HepG2 (cell line): ENCODE measurements around the gene GPR37L1. TPM values are rescaled to one million over a fixed set of nuclear protein-coding genes. Genes with fewer than 3 reads are reported as not detected.

Experiments
- ATAC-seq: fragments of 200-7000 bp; cut with Tn5 transposase; 3 replicates; pipeline ENCODE4 v1.9.1; 2020; ENCODE audit warnings: mild to moderate bottlenecking, moderate library complexity
- BruUV-seq: library from RNA; stranded (reverse); fragments of 400-500 nt; replicated peaks from 2 replicates; lab custom pipeline; 2021; lab: Mats Ljungman, UMichigan
- CTCF ChIA-PET: fragments of 300-600 bp; formaldehyde crosslinking; extraction: SDS; loops from one replicate; lab custom pipeline; 2021; ENCODE audit warnings: low total read pairs, inconsistent platforms, low intra/inter-chr PET ratio; lab: Yijun Ruan, JAX
- POLR2A ChIA-PET: fragments of 350-600 bp; sonication (Branson Sonifier 250); formaldehyde crosslinking; loops from one replicate; lab custom pipeline; 2020; ENCODE audit warnings: antibody characterized with exemption, inconsistent platforms; lab: Yijun Ruan, JAX
- DNase-seq: peaks from one replicate; pipeline ENCODE4 v3.0.0-alpha.2; 2015; ENCODE audit warnings: low spot score
- FAIRE-seq: peaks from 3 replicates; lab custom pipeline; 2011; peaks lifted over from hg19 to GRCh38; lab: Jason Lieb, UNC
- H2AFZ ChIP-seq: one replicate; pipeline ENCODE4 v1.6.1; 2011; ENCODE audit warnings: low read length, inconsistent platforms
- H3K27ac ChIP-seq: fragments of 300-600 bp; 3 replicates; pipeline ENCODE4 v1.8.0; 2011; ENCODE audit warnings: mixed run types, mild to moderate bottlenecking, mixed read lengths, low read length, inconsistent platforms; ENCODE audit not compliant: insufficient read depth; ENCODE audit errors: extremely low read length
- H3K27me3 ChIP-seq, 2 experiments: fragments of 200-600 bp in 1 of 2; 2 replicates in 1 of 2; 3 replicates in 1 of 2; pipeline versions ENCODE4 v1.6.0 to v1.8.0; 2011; ENCODE audit warnings: low read length in 2 of 2, mild to moderate bottlenecking in 2 of 2, moderate library complexity in 2 of 2, inconsistent platforms in 1 of 2; ENCODE audit not compliant: insufficient read depth in 2 of 2, control insufficient read depth in 1 of 2
- H3K36me3 ChIP-seq, 2 experiments: fragments of 200-600 bp in 1 of 2; replicated peaks in 1 of 2; 2 replicates in 1 of 2; 3 replicates in 1 of 2; pipeline versions ENCODE4 v1.5.1 to v1.8.0; 2011; ENCODE audit warnings: low read length in 2 of 2, inconsistent platforms in 1 of 2; ENCODE audit not compliant: insufficient read depth in 2 of 2, control insufficient read depth in 1 of 2
- H3K4me1 ChIP-seq: 2 replicates; pipeline ENCODE4 v1.5.1; 2012; ENCODE audit warnings: low read length, inconsistent platforms; ENCODE audit not compliant: insufficient read depth
- H3K4me2 ChIP-seq: 2 replicates; pipeline ENCODE4 v1.6.0; 2011; ENCODE audit warnings: low read depth, low read length, inconsistent platforms
- H3K4me3 ChIP-seq, 3 experiments: fragments of 200-600 bp in 1 of 3; sonication (generic), shearing (Covaris generic) in 1 of 3; replicated peaks in 1 of 3; 2 replicates each; pipeline ENCODE4 v1.5.1; 2011 to 2016; ENCODE audit warnings: low read length in 3 of 3, inconsistent platforms in 2 of 3, low read depth in 2 of 3, mild to moderate bottlenecking in 2 of 3, control low read depth in 1 of 3, mixed read lengths in 1 of 3; ENCODE audit not compliant: insufficient read depth in 1 of 3
- H3K79me2 ChIP-seq: one replicate; pipeline ENCODE4 v1.6.1; 2011; ENCODE audit warnings: low read length, inconsistent platforms; ENCODE audit not compliant: insufficient read depth
- H3K9ac ChIP-seq: 2 replicates; pipeline ENCODE4 v1.6.0; 2011; ENCODE audit warnings: mild to moderate bottlenecking, low read depth, low read length, inconsistent platforms; ENCODE audit not compliant: insufficient read depth
- H3K9me3 ChIP-seq: 2 replicates; pipeline ENCODE4 v1.5.1; 2012; ENCODE audit warnings: mild to moderate bottlenecking, low read length
- H4K20me1 ChIP-seq: 2 replicates; pipeline ENCODE4 v1.6.0; 2011; ENCODE audit warnings: inconsistent platforms, mild to moderate bottlenecking, low read length, moderate library complexity; ENCODE audit not compliant: insufficient read depth
- CC2D1A ChIP-seq: sonication (generic); formaldehyde crosslinking; IDR thresholded peaks from 2 replicates; pipeline ENCODE4 v1.8.1; 2023; ENCODE audit warnings: mild to moderate bottlenecking, missing genetic modification reagents
- KAT7 ChIP-seq: IDR thresholded peaks from 2 replicates; pipeline ENCODE4 v1.6.1; 2018; ENCODE audit warnings: borderline replicate concordance, missing compliant biosample characterization
- KDM2A ChIP-seq: sonication (generic); formaldehyde crosslinking; IDR thresholded peaks from 2 replicates; pipeline ENCODE4 v1.4.0; 2020; ENCODE audit warnings: low read depth, missing genetic modification reagents, borderline replicate concordance
- MAF1 ChIP-seq: sonication (generic); formaldehyde crosslinking; IDR thresholded peaks from 2 replicates; pipeline ENCODE4 v1.5.0; 2020; ENCODE audit warnings: missing genetic modification reagents, borderline replicate concordance
- NFE2 ChIP-seq: sonication (generic); formaldehyde crosslinking; IDR thresholded peaks from 2 replicates; pipeline ENCODE4 v1.4.0; 2020; ENCODE audit warnings: missing genetic modification reagents
- NFE2L1 ChIP-seq: sonication (generic); formaldehyde crosslinking; IDR thresholded peaks from 2 replicates; pipeline ENCODE4 v1.4.0; 2020; ENCODE audit warnings: missing genetic modification reagents, mild to moderate bottlenecking, borderline replicate concordance
- RAD21 ChIP-seq: fragments of 450-650 bp; formaldehyde crosslinking; IDR thresholded peaks from 2 replicates; pipeline ENCODE4 v1.5.0; 2020; ENCODE audit warnings: mild to moderate bottlenecking
- ZMAT3 ChIP-seq: sonication (generic); formaldehyde crosslinking; conservative IDR thresholded peaks from 2 replicates; pipeline ENCODE4 v1.7.0; 2021; ENCODE audit warnings: missing genetic modification reagents
- ZNF263 ChIP-seq: sonication (generic); formaldehyde crosslinking; IDR thresholded peaks from 2 replicates; pipeline ENCODE4 v1.4.0; 2020; ENCODE audit warnings: missing genetic modification reagents
- ZNF335 ChIP-seq: sonication (generic); formaldehyde crosslinking; IDR thresholded peaks from 2 replicates; pipeline ENCODE4 v1.4.0; 2020; ENCODE audit warnings: missing genetic modification reagents
- ZNF530 ChIP-seq: sonication (generic); formaldehyde crosslinking; IDR thresholded peaks from 2 replicates; pipeline ENCODE4 v1.5.0; 2020; ENCODE audit warnings: low read depth, mild to moderate bottlenecking, missing genetic modification reagents
- ZNF629 ChIP-seq: sonication (generic); formaldehyde crosslinking; conservative IDR thresholded peaks from 2 replicates; pipeline ENCODE4 v1.5.0; 2020; ENCODE audit warnings: missing genetic modification reagents
- WGBS: methylation state at CpG from one replicate; pipeline ENCODE4 v1.1.6; 2017; ENCODE audit warnings: low lambda C conversion rate; 5-methylcytosine and 5-hydroxymethylcytosine counted together
- in situ Hi-C: cut with HindIII; loops from 2 replicates; pipeline ENCODE4 v1.10.0; 2017; ENCODE audit warnings: low pct_unique_long_range_greater_than_20kb; ENCODE audit not compliant: extremely low pct_ligation_motif_present
- intact Hi-C: fragments of 100-400 bp; cut with micrococcal nuclease; formaldehyde crosslinking; loops from one replicate; pipeline ENCODE4 v1.10.0; 2022; ENCODE audit not compliant: unreplicated experiment
- polyA plus RNA-seq, 8 experiments: library from polyadenylated mRNA; depleted of rRNA in 3 of 8; stranded (reverse) in 7 of 8; unstranded in 1 of 8; fragments of >200 nt; fragmentation: Illumina TruSeq in 4 of 8; extraction: Trizol in 4 of 8; gene quantifications; 2 replicates each; pipeline versions ENCODE4 v1.2.1 to v1.2.3, GENCODE V29; 2011 to 2016; ENCODE audit warnings: low read depth in 4 of 8, missing spikeins in 1 of 8, mixed read lengths in 1 of 8; ENCODE audit not compliant: insufficient read depth in 1 of 8
- total RNA-seq, 5 experiments: library from RNA; depleted of rRNA; stranded (reverse); fragments of >200 nt; fragmentation: Illumina TruSeq; extraction: Trizol; gene quantifications; 2 replicates each; pipeline ENCODE4 v1.2.3, GENCODE V29; 2016; ENCODE audit warnings: low read depth in 1 of 5
- TF ChIP-seq, protein P1 (sequence below): IDR thresholded peaks from 2 replicates; pipeline ENCODE4 v1.6.1; 2012; ENCODE audit warnings: low read length, improper control_type of control experiment

Gene GPR37L1
- total and polyA plus RNA-seq, 2 of the 13 experiments (the other 11 are each of a cell fraction or from before 2014, with no cell fraction given): 0.13 TPM; not detected in 1

DNA sequence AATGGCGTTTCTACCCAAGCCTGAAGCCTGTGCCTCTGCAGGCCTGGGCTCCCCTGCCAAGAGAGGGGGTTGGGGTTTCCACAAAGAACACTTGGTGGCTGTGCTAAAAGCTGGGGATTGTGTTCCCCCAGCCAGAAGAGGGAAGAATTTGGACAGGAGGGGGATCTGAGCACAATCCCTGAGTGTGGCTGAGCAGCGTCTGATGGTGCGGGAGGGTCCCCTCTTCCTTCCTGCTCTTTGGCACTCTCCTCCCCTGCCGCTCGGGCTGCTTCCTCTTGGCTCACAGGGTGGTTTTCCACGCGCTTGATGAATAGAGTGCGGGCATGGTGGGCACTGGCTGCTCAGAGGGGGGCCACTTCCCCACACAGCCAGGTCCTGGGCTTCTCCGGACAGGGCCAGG, 3.7 kb downstream of the GPR37L1 start:
- no peak for FAIRE-seq
- 49% methylated on average over 7 of the region's 9 CpGs for WGBS
- BruUV-seq: no TSS peak
- Histone ChIP-seq H3K79me2 (no peaks in the 10 kb centered on the region), H3K9me3 (no peaks in the 10 kb centered on the region), H3K27ac (no peak overlapping the region), H3K9ac (no peak overlapping the region), H2AFZ (no peak overlapping the region), H3K4me3 (no peak overlapping the region), H4K20me1 (no peaks in the 10 kb centered on the region), H3K4me2 (no peak overlapping the region), H3K4me1 (peaks cover 6% of the 10 kb centered on the region; the same call in 1 of the 2 replicates), H3K27me3 (peaks cover 4 to 34% of the 10 kb centered on the region in 2 experiments; a peak in 4 of 5 replicates), H3K36me3 (no peaks in the 10 kb centered on the region)
- no peak for ATAC-seq
- DNase-seq: no peak
- intact Hi-C loops (no loop called here), in situ Hi-C loops (no loop called here)
- ChIA-PET CTCF (no interaction called here), POLR2A (no interaction called here)
- no peak for TF ChIP-seq NFE2L1 (CRISPR knock-in tag)
- no peak for TF ChIP-seq ZMAT3
- no peak for TF ChIP-seq RAD21 (CRISPR knock-in tag)
- TF ChIP-seq CC2D1A: no peak
- no peak for TF ChIP-seq KDM2A
- no peak for TF ChIP-seq ZNF629 (CRISPR knock-in tag)
- TF ChIP-seq MAF1: no peak
- no peak for TF ChIP-seq ZNF530 (CRISPR knock-in tag)
- TF ChIP-seq ZNF335 (CRISPR knock-in tag): no peak
- TF ChIP-seq KAT7 (CRISPR knock-in tag): no peak

DNA sequence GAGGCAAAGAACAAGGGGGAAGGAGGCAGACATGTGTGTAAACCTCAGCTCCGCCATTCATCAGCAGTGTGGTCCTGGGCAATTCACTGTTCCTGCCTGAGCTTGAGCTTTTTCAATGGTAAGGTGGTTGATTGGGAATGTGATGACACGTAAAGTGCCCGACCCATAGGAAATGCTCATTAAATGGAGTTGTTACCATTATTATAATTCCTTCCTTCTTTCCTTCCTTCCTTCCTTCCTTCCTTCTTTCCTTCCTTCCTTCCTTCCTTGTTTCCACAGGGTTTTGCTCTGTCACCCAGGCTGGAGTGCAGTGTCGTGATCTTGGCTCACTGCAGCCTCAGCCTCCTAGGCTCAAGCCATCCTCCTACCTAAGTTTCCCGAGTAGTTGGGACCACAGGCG, 4.3 kb downstream of the GPR37L1 start:
- ATAC-seq: no peak
- Histone ChIP-seq H2AFZ (no peak overlapping the region), H3K27me3 (peaks cover 4 to 29% of the 10 kb centered on the region in 2 experiments; a peak in 4 of 5 replicates), H3K79me2 (no peaks in the 10 kb centered on the region), H3K4me2 (no peak overlapping the region), H4K20me1 (no peaks in the 10 kb centered on the region), H3K27ac (no peak overlapping the region), H3K9me3 (no peaks in the 10 kb centered on the region), H3K9ac (no peak overlapping the region), H3K4me3 (no peak overlapping the region), H3K4me1 (peaks cover 5% of the 10 kb centered on the region; the same call in 1 of the 2 replicates), H3K36me3 (no peaks in the 10 kb centered on the region)
- TF ChIP-seq ZNF263 (CRISPR knock-in tag): no peak
- no peak for TF ChIP-seq NFE2 (CRISPR knock-in tag)
- TF ChIP-seq, protein P1, sequence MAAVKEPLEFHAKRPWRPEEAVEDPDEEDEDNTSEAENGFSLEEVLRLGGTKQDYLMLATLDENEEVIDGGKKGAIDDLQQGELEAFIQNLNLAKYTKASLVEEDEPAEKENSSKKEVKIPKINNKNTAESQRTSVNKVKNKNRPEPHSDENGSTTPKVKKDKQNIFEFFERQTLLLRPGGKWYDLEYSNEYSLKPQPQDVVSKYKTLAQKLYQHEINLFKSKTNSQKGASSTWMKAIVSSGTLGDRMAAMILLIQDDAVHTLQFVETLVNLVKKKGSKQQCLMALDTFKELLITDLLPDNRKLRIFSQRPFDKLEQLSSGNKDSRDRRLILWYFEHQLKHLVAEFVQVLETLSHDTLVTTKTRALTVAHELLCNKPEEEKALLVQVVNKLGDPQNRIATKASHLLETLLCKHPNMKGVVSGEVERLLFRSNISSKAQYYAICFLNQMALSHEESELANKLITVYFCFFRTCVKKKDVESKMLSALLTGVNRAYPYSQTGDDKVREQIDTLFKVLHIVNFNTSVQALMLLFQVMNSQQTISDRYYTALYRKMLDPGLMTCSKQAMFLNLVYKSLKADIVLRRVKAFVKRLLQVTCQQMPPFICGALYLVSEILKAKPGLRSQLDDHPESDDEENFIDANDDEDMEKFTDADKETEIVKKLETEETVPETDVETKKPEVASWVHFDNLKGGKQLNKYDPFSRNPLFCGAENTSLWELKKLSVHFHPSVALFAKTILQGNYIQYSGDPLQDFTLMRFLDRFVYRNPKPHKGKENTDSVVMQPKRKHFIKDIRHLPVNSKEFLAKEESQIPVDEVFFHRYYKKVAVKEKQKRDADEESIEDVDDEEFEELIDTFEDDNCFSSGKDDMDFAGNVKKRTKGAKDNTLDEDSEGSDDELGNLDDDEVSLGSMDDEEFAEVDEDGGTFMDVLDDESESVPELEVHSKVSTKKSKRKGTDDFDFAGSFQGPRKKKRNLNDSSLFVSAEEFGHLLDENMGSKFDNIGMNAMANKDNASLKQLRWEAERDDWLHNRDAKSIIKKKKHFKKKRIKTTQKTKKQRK: no peak
- 63% methylated on average over 6 of the region's 6 CpGs for WGBS
- ChIA-PET CTCF (no interaction called here), POLR2A (no interaction called here)
- intact Hi-C loops: no loop called here
- no TSS peak for BruUV-seq
- in situ Hi-C loops: no loop called here
- FAIRE-seq: no peak
- DNase-seq: no peak
